HepG2 (cell line): Measurements from ENCODE around the gene SNX15. TPM values are rescaled to one million over a fixed set of nuclear protein-coding genes. Genes with fewer than 3 reads are reported as not detected.

Experiments
- ESRRA ChIP-seq: sonication (generic); formaldehyde crosslinking; IDR thresholded peaks from 2 replicates; pipeline ENCODE4 v1.5.1; 2020; ENCODE audit warnings: mild to moderate bottlenecking, low read depth, missing genetic modification reagents
- MEIS2 ChIP-seq: sonication (generic); formaldehyde crosslinking; IDR thresholded peaks from 2 replicates; pipeline ENCODE4 v1.9.0; 2021; ENCODE audit warnings: mild to moderate bottlenecking, missing genetic modification reagents
- SMARCC2 ChIP-seq: fragments of 450-650 bp; IDR thresholded peaks from 2 replicates; pipeline ENCODE4 v1.6.1; 2017; ENCODE audit warnings: antibody characterized with exemption, mild to moderate bottlenecking
- SOX6 ChIP-seq, 2 experiments: fragments of 450-650 bp in 1 of 2; sonication (generic) in 1 of 2; formaldehyde crosslinking in 1 of 2; IDR thresholded peaks; 2 replicates each; pipeline versions ENCODE4 v1.4.0 to v1.6.1; 2017 to 2020; ENCODE audit warnings: antibody characterized with exemption in 1 of 2, mild to moderate bottlenecking in 1 of 2, missing genetic modification reagents in 1 of 2
- TBL1XR1 ChIP-seq: fragments of 150-350 bp; IDR thresholded peaks from 2 replicates; pipeline ENCODE4 v1.6.1; 2014; ENCODE audit warnings: borderline replicate concordance, low read length; ENCODE audit not compliant: partially characterized antibody
- ZNF549 ChIP-seq: sonication (generic); formaldehyde crosslinking; IDR thresholded peaks from 2 replicates; pipeline ENCODE4 v1.5.0; 2020; ENCODE audit warnings: missing genetic modification reagents
- polyA plus RNA-seq, 8 experiments: library from polyadenylated mRNA; depleted of rRNA in 3 of 8; stranded (reverse) in 7 of 8; unstranded in 1 of 8; fragments of >200 nt; fragmentation: Illumina TruSeq in 4 of 8; extraction: Trizol in 4 of 8; gene quantifications; 2 replicates each; pipeline versions ENCODE4 v1.2.1 to v1.2.3, GENCODE V29; 2011 to 2016; ENCODE audit warnings: low read depth in 4 of 8, missing spikeins in 1 of 8, mixed read lengths in 1 of 8; ENCODE audit not compliant: insufficient read depth in 1 of 8
- total RNA-seq, 5 experiments: library from RNA; depleted of rRNA; stranded (reverse); fragments of >200 nt; fragmentation: Illumina TruSeq; extraction: Trizol; gene quantifications; 2 replicates each; pipeline ENCODE4 v1.2.3, GENCODE V29; 2016; ENCODE audit warnings: low read depth in 1 of 5
- TF ChIP-seq, protein P1 (sequence below): sonication (generic); formaldehyde crosslinking; IDR thresholded peaks from one replicate; pipeline ENCODE4 v1.5.1; 2020; ENCODE audit warnings: mild to moderate bottlenecking, missing genetic modification reagents; ENCODE audit errors: not compliant biosample characterization
- TF ChIP-seq, protein P2 (sequence below): sonication (generic); formaldehyde crosslinking; IDR thresholded peaks from 2 replicates; pipeline ENCODE4 v1.8.0; 2022; ENCODE audit warnings: mild to moderate bottlenecking, missing genetic modification reagents, moderate library complexity
- TF ChIP-seq, protein P3 (sequence below): IDR thresholded peaks from 2 replicates; pipeline ENCODE4 v1.6.1; 2012; ENCODE audit warnings: low read length, improper control_type of control experiment

The SNX15 gene
- total and polyA plus RNA-seq, 2 of the 13 experiments (the other 11 are each of a cell fraction or from before 2014, with no cell fraction given), result 19.1 to 22.6 TPM

DNA sequence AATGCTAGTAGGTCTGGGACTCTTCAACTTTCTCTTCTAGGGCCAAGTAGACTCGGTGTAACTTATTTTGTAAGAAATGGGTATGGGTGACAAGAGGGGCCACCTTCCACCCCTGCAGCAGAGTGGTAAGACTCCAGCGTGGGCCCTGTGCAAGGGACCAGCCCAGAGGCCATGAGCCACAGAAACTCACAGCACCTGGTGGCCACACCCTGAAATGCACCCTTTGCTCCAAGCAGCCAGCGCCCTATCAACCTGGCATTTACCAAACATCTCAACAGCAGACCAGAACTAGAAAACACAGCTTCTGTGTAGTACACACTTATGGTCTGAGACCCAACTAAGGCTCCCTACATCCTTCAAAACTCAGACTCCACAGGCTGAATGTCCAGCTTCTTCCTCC is 50.9 kb downstream of the SNX15 start (continued):
- TF ChIP-seq, protein P1, sequence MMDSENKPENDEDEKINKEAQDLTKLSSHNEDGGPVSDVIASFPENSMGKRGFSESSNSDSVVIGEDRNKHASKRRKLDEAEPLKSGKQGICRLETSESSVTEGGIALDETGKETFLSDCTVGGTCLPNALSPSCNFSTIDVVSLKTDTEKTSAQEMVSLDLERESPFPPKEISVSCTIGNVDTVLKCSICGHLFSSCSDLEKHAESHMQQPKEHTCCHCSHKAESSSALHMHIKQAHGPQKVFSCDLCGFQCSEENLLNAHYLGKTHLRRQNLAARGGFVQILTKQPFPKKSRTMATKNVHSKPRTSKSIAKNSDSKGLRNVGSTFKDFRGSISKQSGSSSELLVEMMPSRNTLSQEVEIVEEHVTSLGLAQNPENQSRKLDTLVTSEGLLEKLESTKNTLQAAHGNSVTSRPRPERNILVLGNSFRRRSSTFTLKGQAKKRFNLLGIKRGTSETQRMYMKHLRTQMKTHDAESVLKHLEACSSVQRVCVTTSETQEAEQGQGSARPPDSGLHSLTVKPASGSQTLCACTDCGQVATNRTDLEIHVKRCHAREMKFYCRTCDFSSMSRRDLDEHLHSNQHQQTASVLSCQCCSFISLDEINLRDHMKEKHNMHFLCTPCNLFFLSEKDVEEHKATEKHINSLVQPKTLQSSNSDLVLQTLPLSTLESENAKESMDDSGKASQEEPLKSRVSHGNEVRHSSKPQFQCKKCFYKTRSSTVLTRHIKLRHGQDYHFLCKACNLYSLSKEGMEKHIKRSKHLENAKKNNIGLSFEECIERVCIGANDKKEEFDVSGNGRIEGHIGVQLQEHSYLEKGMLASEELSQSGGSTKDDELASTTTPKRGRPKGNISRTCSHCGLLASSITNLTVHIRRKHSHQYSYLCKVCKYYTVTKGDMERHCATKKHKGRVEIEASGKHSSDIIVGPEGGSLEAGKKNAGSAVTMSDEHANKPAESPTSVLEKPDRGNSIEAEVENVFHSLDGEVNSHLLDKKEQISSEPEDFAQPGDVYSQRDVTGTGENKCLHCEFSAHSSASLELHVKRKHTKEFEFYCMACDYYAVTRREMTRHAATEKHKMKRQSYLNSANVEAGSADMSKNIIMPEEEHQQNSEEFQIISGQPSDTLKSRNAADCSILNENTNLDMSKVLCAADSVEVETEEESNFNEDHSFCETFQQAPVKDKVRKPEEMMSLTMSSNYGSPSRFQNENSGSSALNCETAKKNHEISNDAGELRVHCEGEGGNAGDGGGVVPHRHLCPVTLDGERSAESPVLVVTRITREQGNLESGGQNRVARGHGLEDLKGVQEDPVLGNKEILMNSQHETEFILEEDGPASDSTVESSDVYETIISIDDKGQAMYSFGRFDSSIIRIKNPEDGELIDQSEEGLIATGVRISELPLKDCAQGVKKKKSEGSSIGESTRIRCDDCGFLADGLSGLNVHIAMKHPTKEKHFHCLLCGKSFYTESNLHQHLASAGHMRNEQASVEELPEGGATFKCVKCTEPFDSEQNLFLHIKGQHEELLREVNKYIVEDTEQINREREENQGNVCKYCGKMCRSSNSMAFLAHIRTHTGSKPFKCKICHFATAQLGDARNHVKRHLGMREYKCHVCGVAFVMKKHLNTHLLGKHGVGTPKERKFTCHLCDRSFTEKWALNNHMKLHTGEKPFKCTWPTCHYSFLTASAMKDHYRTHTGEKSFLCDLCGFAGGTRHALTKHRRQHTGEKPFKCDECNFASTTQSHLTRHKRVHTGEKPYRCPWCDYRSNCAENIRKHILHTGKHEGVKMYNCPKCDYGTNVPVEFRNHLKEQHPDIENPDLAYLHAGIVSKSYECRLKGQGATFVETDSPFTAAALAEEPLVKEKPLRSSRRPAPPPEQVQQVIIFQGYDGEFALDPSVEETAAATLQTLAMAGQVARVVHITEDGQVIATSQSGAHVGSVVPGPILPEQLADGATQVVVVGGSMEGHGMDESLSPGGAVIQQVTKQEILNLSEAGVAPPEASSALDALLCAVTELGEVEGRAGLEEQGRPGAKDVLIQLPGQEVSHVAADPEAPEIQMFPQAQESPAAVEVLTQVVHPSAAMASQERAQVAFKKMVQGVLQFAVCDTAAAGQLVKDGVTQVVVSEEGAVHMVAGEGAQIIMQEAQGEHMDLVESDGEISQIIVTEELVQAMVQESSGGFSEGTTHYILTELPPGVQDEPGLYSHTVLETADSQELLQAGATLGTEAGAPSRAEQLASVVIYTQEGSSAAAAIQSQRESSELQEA, result no peak
- no peak for TF ChIP-seq ZNF549
- no peak for TF ChIP-seq SOX6 (IDR thresholded peaks at IDR 0.05)
- no peak for TF ChIP-seq SOX6 (CRISPR knock-in tag; IDR thresholded peaks at IDR 0.05)
- TF ChIP-seq, protein P2, sequence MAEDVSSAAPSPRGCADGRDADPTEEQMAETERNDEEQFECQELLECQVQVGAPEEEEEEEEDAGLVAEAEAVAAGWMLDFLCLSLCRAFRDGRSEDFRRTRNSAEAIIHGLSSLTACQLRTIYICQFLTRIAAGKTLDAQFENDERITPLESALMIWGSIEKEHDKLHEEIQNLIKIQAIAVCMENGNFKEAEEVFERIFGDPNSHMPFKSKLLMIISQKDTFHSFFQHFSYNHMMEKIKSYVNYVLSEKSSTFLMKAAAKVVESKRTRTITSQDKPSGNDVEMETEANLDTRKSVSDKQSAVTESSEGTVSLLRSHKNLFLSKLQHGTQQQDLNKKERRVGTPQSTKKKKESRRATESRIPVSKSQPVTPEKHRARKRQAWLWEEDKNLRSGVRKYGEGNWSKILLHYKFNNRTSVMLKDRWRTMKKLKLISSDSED (CRISPR knock-in tag), result no peak
- TF ChIP-seq, protein P3, sequence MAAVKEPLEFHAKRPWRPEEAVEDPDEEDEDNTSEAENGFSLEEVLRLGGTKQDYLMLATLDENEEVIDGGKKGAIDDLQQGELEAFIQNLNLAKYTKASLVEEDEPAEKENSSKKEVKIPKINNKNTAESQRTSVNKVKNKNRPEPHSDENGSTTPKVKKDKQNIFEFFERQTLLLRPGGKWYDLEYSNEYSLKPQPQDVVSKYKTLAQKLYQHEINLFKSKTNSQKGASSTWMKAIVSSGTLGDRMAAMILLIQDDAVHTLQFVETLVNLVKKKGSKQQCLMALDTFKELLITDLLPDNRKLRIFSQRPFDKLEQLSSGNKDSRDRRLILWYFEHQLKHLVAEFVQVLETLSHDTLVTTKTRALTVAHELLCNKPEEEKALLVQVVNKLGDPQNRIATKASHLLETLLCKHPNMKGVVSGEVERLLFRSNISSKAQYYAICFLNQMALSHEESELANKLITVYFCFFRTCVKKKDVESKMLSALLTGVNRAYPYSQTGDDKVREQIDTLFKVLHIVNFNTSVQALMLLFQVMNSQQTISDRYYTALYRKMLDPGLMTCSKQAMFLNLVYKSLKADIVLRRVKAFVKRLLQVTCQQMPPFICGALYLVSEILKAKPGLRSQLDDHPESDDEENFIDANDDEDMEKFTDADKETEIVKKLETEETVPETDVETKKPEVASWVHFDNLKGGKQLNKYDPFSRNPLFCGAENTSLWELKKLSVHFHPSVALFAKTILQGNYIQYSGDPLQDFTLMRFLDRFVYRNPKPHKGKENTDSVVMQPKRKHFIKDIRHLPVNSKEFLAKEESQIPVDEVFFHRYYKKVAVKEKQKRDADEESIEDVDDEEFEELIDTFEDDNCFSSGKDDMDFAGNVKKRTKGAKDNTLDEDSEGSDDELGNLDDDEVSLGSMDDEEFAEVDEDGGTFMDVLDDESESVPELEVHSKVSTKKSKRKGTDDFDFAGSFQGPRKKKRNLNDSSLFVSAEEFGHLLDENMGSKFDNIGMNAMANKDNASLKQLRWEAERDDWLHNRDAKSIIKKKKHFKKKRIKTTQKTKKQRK, result no peak
- TF ChIP-seq SMARCC2, result no peak
- TF ChIP-seq TBL1XR1, result no peak
- no peak for TF ChIP-seq MEIS2
- no peak for TF ChIP-seq ESRRA
